CD4-positive, alpha-beta T cell (primary cell): Measurements from ENCODE around the gene P3H2. TPM values are rescaled to one million over a fixed set of nuclear protein-coding genes. Genes with fewer than 3 reads are reported as not detected.

Experiments used
- ATAC-seq: fragments of 200-7000 bp; cut with Tn5 transposase; one replicate; pipeline ENCODE4 v1.10.0; 2022; ENCODE audit warnings: mild to moderate bottlenecking; ENCODE audit not compliant: poor library complexity
- CTCF ChIA-PET: fragments of 350-600 bp; sonication (Branson Sonifier 250); formaldehyde crosslinking; loops from one replicate; lab custom pipeline; 2021; ENCODE audit warnings: antibody characterized with exemption, inconsistent platforms; lab: Charles Lee
- POLR2A ChIA-PET: fragments of 350-600 bp; sonication (Branson Sonifier 250); formaldehyde crosslinking; loops from one replicate; lab custom pipeline; 2021; ENCODE audit warnings: antibody characterized with exemption, inconsistent platforms; lab: Charles Lee
- DNase-seq, 14 experiments: peaks; one replicate each; pipeline ENCODE4 v3.0.0-alpha.2; 2013 to 2020; ENCODE audit warnings: mixed read lengths in 2 of 14
- H3K27ac ChIP-seq, 2 donors: one replicate each; pipeline versions ENCODE4 v1.5.1 to v1.7.0; 2013; ENCODE audit warnings: low read length in 2 of 2, low read depth in 1 of 2, mild to moderate bottlenecking in 1 of 2
- H3K27me3 ChIP-seq, 2 experiments: 1 replicate in 1 of 2; 2 replicates in 1 of 2; pipeline versions ENCODE4 v1.6.1 to v1.7.0; 2013; ENCODE audit warnings: low read length in 2 of 2, control low read depth in 1 of 2, mild to moderate bottlenecking in 1 of 2, moderate library complexity in 1 of 2; ENCODE audit not compliant: insufficient read depth in 2 of 2, control insufficient read depth in 1 of 2
- H3K36me3 ChIP-seq: one replicate; pipeline ENCODE4 v1.6.1; 2013; ENCODE audit warnings: low read length, control low read depth; ENCODE audit not compliant: insufficient read depth
- H3K4me1 ChIP-seq: one replicate; pipeline ENCODE4 v1.6.1; 2013; ENCODE audit warnings: low read length, control low read depth; ENCODE audit not compliant: insufficient read depth
- H3K4me3 ChIP-seq: one replicate; pipeline ENCODE4 v1.5.1; 2013; ENCODE audit warnings: mild to moderate bottlenecking, low read length, moderate library complexity
- H3K9me3 ChIP-seq, 2 experiments: 1 replicate in 1 of 2; 2 replicates in 1 of 2; pipeline versions ENCODE4 v1.6.1 to v1.7.0; 2013; ENCODE audit warnings: low read length in 2 of 2, mild to moderate bottlenecking in 2 of 2, control low read depth in 1 of 2, moderate library complexity in 1 of 2; ENCODE audit not compliant: control insufficient read depth in 1 of 2, insufficient read depth in 1 of 2
- H3K27ac Mint-ChIP-seq: one replicate; pipeline ENCODE4 v1.8.0; 2020; ENCODE audit warnings: mixed read lengths
- H3K27me3 Mint-ChIP-seq: one replicate; pipeline ENCODE4 v1.8.0; 2021; ENCODE audit warnings: mixed read lengths
- H3K36me3 Mint-ChIP-seq: one replicate; pipeline ENCODE4 v1.8.0; 2021; ENCODE audit warnings: low read depth, mixed read lengths
- H3K4me1 Mint-ChIP-seq: one replicate; pipeline ENCODE4 v1.8.0; 2021; ENCODE audit warnings: low read depth, mixed read lengths
- H3K4me3 Mint-ChIP-seq: one replicate; pipeline ENCODE4 v1.8.0; 2020; ENCODE audit warnings: mild to moderate bottlenecking, mixed read lengths
- H3K9me3 Mint-ChIP-seq: one replicate; pipeline ENCODE4 v1.8.0; 2020; ENCODE audit warnings: mixed read lengths
- intact Hi-C, 2 experiments: fragments of 100-400 bp; cut with DNase I in 1 of 2; cut with micrococcal nuclease in 1 of 2; formaldehyde crosslinking; loops; one replicate each; pipeline versions ENCODE4 v1.15.1 to v1.9.0; 2023 to 2025; cut with DNase I, micrococcal nuclease
- total RNA-seq, 174 experiments: library from RNA in 2 of 174; stranded (reverse) in 2 of 174; gene quantifications; one replicate each; pipeline ENCODE4 v1.2.3 and lab custom pipeline; 2021 to 2026
- TF ChIP-seq, protein P1 (sequence below): fragments of 200-600 bp; IDR thresholded peaks from one replicate; pipeline ENCODE4 v1.8.0; 2022; ENCODE audit warnings: antibody characterized with exemption, mild to moderate bottlenecking

The P3H2 gene
- total RNA-seq, 2 experiments from 2014 or later = not detected

DNA sequence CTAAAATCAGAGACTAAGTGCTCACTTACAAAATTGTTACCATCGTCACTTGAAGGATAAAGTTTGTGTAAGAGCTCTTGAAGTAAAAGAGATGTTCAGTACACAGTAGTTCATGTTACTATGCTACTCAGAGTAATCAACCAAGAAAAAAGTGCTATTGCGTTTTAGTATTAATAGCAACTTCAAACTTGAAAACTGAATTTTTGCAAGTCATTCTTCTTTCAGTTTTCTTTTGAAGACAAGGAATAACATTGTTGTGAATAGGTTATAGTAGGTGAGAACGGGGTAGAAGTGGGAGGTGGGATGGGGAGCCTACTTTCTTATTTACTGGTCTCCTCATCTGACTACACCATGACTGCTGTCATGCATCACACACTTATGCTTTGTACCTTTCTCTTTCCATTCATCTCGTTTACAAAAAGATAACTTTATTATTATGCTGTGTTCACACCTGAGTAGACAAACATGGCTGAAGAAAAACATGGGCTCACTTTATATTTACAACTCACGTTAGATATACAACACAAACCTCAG lies 39.3 kb upstream of the P3H2 start:
- no peaks in the 10 kb centered on the region for H3K4me1 Mint-ChIP-seq

GRCh38 chr3:190158261-190158660 lies 37.6 kb upstream of the P3H2 start:
- Mint-ChIP-seq H3K27me3 (peaks cover 23% of the 10 kb centered on the region), H3K27ac (no peak overlapping the region), H3K4me1 (no peaks in the 10 kb centered on the region), H3K4me3 (no peak overlapping the region), H3K36me3 (no peaks in the 10 kb centered on the region), H3K9me3 (peaks cover 2% of the 10 kb centered on the region)
- TF ChIP-seq, protein P1, sequence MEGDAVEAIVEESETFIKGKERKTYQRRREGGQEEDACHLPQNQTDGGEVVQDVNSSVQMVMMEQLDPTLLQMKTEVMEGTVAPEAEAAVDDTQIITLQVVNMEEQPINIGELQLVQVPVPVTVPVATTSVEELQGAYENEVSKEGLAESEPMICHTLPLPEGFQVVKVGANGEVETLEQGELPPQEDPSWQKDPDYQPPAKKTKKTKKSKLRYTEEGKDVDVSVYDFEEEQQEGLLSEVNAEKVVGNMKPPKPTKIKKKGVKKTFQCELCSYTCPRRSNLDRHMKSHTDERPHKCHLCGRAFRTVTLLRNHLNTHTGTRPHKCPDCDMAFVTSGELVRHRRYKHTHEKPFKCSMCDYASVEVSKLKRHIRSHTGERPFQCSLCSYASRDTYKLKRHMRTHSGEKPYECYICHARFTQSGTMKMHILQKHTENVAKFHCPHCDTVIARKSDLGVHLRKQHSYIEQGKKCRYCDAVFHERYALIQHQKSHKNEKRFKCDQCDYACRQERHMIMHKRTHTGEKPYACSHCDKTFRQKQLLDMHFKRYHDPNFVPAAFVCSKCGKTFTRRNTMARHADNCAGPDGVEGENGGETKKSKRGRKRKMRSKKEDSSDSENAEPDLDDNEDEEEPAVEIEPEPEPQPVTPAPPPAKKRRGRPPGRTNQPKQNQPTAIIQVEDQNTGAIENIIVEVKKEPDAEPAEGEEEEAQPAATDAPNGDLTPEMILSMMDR = no peak
- H3K27me3 ChIP-seq = peaks cover 0 to 3% of the 10 kb centered on the region in 2 experiments
- no peaks in the 10 kb centered on the region for H3K4me1 ChIP-seq
- no peak for ATAC-seq
- CTCF ChIA-PET = no interaction called here
- DNase-seq = no peak
- no peak overlapping the region for H3K4me3 ChIP-seq
- intact Hi-C loops = no loop called here
- peaks cover 0 to 4% of the 10 kb centered on the region in 2 experiments for H3K9me3 ChIP-seq
- H3K27ac ChIP-seq = no peak overlapping the region
- H3K36me3 ChIP-seq = no peaks in the 10 kb centered on the region
- POLR2A ChIA-PET = no interaction called here

More for the DNA sequence above, 39.3 kb upstream of the P3H2 start:
- Mint-ChIP-seq H3K36me3 (no peaks in the 10 kb centered on the region), H3K27ac (no peak overlapping the region), H3K27me3 (peaks cover 19% of the 10 kb centered on the region), H3K9me3 (peaks cover 2% of the 10 kb centered on the region), H3K4me3 (no peak overlapping the region)
- Histone ChIP-seq H3K9me3 (peaks cover 0 to 4% of the 10 kb centered on the region in 2 experiments), H3K27ac (no peak overlapping the region), H3K36me3 (no peaks in the 10 kb centered on the region), H3K4me3 (no peak overlapping the region), H3K27me3 (peaks cover 0 to 3% of the 10 kb centered on the region in 2 experiments), H3K4me1 (no peaks in the 10 kb centered on the region)
- intact Hi-C loops = no loop called here
- no peak for DNase-seq
- TF ChIP-seq, protein P1 = no peak
- CTCF ChIA-PET = no interaction called here
- POLR2A ChIA-PET = no interaction called here
- no peak for ATAC-seq

DNA sequence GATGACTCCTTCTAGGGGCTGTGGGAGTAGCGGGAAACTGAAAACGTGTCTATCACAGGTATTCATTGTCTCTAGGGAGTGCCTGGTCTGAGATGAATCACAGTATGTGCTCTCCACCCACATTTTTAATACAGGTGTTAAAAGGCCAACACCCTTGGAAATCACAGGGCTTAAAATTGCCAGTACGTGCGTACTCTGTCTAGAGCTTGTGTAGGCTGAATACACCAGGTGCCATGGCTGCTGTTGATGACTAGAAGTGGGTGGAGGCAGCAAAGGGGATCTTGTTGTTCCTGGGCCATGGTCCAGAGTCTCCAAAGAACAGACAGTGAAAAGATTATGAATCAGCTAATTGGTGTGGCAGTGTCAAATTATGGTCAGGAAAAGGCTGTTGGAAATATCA lies 35.1 kb upstream of the P3H2 start:
- Histone ChIP-seq H3K4me1 (no peaks in the 10 kb centered on the region), H3K9me3 (no peaks in the 10 kb centered on the region), H3K27ac (no peak overlapping the region), H3K27me3 (peaks cover 0 to 3% of the 10 kb centered on the region in 2 experiments), H3K36me3 (no peaks in the 10 kb centered on the region), H3K4me3 (no peak overlapping the region)
- Mint-ChIP-seq H3K27ac (no peak overlapping the region), H3K4me3 (no peak overlapping the region), H3K9me3 (no peaks in the 10 kb centered on the region), H3K36me3 (no peaks in the 10 kb centered on the region), H3K4me1 (no peaks in the 10 kb centered on the region), H3K27me3 (peaks cover 19% of the 10 kb centered on the region)
- POLR2A ChIA-PET = no interaction called here
- intact Hi-C loops = no loop called here
- CTCF ChIA-PET = no interaction called here
- no peak for ATAC-seq
- TF ChIP-seq, protein P1 = no peak
- DNase-seq = no peak
